Hippocampal formation (tissue), 2 donors: ENCODE data around the gene RNASE1.
"Not testable (repeated sequence)": the region's sequence is repeated elsewhere in the genome, so short reads cannot be mapped to it uniquely, and the experiment has no call there.

Experiments
- DNase-seq, 2 donors: peaks; one replicate each; lab custom pipeline; 2025; lab: John Stamatoyannopoulos, UW

Gene RNASE1

DNA sequence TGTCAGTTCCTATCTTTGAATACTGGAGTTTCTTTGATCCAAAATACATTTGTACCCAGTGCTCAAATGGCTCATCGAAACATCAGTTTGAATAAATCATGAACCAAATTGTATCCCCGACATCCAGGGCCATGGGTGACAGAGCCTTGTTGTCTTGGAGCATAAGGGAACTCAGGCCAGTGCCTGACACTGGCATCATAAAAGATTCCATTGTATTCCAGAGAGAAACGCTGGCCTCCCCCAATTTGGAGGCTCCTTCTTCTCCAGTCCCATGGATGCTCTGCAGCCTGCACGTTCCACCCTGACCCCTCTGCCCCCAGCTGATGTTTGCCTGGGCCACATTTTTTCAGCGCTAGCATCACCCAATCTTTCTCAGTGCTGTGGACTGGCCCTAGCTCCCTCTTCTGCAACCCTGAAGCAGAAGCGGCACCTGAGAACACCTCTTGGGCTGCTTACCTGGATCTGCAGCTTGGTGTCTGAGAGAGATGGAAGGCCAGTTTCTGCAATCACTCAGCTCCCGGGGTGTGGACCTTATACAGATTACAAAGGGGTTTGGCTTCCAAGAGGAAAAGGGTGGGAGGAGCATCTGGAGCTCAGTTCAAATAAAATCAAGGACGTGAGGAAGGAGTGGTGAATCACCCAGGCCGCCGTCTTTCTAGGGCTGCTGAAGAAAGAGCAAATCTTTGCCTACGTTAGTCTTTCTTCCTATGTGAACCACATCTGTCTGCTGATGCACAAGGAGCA is at the start of gene RNASE1:
Gene RNASE1, minus strand, starts transcription at position 504 of the 744 bp plus-strand sequence. CDS start 776 bp downstream, outside the sequence.
- peak; percentile 73 to 95 for DNase-seq

DNA sequence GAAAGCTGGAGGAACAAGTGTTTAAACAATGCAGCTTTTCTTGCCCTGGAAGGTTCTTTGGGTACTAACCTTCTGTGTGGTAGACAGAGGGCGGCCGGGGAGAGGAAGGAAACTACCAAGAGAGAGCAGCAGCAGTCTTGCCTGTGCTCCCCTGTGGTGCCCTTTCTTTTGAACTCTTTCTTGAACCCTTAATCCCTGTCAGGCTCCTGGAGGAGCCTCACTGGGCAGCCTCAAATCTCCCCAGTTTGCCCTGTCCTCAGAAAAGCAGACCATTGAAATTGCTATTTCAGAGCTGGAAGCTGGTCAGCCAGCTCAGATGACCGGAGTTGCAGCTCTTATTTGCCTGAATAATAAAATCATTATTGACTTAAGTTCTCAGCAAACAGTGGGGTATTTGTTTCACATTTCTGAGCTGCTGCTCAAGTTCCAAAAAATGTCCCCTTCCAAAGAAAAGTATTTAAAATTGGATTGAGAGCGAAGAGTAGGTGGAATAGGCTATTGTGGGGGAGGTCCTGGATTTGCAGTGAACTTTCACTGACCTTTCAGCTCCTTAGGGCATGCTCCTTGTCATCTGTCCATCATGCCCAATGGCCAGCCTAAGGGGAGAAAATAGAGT is 46.4 kb upstream of the RNASE1 start:
- DNase-seq = peak; percentile 63 to 69

DNA sequence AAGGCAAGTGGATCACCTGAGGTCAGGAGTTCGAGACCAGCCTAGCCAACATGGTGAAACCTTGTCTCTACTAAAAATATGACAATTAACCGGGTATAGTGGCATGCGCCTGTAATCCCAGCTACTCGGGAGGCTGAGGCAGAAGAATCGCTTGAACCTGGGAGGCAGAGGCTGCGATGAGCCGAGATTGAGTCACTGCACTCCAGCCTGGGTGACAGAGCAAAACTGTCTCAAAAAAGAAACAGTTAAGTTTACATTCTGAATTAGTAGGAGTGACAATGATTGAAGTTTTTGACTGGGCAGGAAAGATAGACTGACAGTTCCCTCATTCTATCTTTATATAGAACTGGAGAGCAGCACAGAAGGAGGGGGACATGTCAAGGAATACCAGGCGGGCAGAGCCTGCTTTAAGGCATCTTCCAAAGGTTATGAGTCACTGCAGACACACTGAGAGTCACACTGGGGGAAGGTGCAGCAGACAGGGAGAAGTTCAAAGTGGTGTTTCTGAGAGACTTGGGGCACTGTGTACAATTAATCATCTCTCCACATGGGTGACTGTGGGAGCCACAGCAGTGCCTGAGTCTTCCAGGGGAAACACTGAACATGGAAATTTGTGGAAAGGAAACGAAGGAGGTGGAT is 45.8 kb upstream of the RNASE1 start:
- DNase-seq = no peak

DNA sequence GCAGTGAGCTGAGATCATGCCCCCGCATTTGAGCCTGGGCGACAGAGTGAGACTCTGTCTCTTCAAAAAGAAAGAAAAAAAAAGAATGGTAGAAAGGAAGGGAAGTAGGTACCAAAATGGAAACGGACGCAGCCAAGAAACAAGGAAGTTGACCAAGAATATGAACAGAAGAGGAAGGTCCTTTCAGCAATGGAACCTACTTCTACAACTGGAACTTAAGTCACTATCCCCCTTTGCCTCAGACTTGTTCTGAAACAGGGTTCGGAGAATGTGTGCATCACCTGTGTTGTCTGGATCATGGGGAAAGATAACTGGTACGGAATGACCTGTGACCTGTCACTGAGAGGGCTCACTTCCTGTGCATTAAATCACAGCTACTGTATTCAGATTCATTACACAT is 43.9 kb upstream of the RNASE1 start:
- no peak for DNase-seq

DNA sequence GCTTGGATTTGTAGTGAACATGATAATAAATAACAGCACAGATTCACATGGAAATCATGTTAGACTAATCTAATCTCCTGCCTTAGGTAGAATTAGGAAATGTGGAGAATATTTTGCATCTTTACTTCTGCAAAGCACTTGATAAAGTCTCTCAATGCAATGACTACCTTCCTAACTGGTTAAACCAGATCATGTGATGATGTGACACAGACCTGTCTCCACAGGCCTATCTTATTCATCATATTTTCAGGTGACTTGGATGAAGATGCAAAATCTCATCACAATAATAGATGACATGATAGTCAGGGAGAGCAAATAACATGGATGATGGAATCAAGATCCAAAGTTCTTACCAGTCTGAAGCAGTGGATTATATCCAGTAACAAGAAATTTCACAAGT is 38.5 kb upstream of the RNASE1 start:
- no peak for DNase-seq

DNA sequence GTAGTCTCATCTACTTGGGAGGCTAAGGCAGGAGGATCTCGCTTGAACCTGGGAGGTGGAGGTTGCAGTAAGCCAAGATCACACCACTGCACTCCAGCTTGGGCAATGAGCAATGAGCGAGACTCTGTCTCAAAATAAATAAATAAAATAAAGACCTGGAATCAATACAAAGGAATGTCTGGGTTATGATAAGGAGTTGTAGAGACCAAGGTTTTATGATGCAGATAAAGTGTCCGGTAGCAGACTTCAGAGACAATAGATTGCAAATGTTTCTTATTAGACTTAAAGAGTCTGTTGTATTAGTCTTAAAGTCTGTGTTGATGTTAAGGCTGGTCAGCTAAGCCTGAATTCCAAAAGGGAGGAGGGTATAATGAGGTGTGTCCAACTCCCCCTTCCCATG is 35.2 kb upstream of the RNASE1 start:
- no peak for DNase-seq

DNA sequence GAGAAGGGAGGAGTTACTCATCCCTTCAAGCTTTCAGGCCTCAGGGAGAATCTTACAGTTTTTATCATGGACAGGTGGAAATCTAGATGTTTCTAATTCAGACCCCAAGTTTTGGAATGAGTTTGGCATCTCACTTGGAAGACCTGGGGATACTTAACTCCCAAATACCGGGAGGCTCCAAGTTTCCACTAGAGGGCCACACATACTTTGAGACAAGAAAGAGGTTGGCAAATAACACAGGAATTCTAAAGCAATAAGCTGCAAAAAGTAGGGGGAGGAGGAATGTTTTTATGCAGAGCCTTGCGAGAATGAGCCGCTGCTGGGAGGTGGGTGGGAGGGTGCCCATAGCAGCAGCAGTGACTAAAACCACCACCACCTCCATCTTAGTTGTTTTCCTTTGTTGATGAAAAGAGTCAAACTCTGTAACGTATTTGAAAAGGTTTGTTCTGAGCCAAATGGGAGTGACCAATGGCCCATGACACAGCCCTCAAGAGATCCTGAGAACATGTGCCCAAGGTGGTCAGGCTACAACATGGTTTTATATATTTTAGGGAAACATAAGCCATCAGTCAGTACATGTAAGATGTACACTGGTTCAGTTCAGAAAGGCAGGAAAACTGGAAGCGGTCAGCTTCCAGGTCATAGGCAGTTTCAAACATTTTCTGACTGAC is 34.2 kb upstream of the RNASE1 start:
- peak in 1 of 2 donors; percentile 64 for DNase-seq

DNA sequence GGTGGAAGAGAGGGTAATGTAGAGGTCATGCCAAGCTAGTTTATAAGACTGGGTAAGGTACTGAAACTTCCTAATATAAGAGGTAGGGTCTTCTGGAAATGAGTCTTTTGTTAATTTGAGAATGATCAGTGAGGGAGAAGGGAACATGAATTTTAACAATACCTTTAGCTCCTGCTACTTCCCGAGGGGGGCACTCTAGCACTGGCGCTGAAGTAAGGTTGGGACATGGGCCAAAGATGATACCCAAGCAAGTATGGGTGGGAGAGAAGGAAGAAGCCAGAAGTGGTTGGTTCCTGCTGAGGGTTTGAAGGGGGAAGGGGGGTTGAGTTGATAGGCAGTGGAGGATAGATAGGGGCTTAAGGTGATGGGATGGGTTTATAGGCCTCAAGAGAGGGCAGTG is 32.3 kb upstream of the RNASE1 start:
- no peak for DNase-seq

DNA sequence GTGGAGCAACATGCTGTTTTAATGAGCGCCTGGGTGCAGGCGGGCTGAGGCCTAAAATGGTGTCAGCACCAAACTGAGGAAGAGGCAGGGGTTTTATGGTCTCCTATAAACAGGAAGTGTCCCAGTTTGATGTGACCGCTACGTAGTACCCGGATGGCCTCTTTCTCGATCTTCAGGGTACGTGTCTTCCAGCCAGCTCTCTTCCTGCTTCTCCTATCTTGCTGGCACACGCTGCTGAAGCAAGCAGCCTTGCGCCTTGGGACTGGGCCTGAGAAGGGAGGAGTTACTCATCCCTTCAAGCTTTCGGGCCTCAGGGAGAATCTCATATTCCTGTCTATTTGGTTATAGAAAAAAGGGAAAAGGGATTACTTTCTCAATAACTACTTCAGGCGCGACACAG is 28.2 kb upstream of the RNASE1 start:
- no peak for DNase-seq

DNA sequence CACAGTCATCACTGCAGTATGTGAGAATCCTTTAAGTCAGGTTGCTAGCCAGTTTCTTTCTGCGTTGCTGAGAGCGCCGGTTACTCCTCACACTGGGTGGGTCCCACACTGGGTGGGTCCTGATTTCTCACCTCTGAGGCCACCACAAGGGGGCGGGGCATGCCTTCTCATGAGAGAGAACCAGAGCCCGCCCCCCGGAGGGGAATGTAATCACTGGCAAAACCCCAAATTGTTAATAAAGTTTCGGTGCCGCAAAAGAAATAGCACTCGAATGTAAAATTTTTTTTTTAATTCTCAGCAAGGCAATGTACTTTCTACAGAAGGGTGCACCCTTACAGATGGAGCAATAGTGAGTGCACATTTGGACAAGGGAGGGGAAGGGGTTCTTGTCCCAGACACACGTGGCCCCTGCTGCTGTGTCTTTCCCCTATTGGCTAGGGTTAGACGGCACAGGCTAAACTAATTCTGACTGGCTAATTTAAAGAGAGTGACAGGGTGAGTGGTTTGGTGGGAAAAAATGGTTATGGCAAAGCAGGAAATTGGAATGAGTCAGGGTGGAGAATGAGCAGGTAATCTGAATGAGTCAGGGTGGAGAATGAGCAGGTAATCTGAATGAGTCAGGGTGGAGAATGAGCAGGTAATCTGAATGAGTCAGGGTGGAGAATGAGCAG is 25.5 kb upstream of the RNASE1 start:
- DNase-seq = not testable (repeated sequence)

DNA sequence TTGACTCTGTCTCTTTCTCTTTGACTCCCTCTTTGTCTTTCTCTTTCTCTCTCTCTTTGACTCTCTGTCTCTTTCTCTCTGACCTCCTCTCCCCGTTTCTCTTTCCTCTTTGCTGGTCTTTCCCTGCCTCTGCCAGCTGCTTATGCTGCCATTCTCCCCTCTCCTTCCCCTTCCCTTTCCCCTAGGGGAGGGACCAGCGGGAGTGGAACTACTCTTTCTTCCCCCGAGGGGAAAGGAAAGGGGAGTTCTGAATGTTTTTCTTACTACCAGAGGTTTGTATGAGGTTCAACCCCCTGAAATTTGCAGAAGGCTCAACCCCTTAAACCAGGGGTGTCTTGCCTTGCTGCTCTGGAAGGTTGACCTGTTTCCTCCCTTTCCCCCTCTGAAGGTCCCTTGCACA is 24.7 kb upstream of the RNASE1 start:
- no peak for DNase-seq

DNA sequence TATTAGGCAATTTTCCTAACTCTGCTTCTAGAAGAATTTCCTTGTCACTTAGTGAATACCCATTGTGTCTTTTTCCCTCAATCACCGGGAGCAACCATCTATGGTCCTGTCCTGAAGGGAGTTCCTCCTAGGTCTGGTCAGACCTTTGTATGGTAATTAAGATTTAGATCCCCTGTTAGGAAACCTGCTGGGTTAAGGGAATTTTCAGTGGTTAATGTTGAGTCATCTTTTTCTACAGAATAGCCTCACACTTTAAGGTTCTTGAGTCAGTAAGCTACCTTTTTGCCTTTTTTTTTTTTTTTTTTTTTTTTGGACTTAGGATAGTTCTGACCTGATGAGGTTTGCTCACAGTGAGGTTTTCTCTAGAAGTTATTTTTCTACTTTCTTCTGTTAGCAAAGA is 24.0 kb upstream of the RNASE1 start:
- not testable (repeated sequence) for DNase-seq

DNA sequence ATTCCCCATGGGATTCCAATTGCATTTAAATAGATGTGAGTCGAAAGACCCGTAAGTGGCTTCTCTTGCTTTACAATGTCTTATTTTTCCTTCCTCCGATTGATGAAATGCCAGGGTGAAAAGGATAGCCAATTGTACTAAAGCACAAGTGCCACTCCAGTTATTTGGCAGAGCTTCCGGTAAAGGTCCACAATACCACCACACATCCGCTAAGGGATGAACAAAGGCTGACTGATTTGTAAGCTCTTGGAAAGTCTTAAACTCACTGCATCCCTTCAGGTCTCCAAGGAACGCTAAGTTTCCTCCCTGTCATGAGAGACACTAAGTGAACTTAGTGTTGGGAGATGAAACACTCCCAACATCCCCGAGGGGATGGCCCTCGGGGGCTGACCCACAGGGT is 21.2 kb upstream of the RNASE1 start:
- no peak for DNase-seq

DNA sequence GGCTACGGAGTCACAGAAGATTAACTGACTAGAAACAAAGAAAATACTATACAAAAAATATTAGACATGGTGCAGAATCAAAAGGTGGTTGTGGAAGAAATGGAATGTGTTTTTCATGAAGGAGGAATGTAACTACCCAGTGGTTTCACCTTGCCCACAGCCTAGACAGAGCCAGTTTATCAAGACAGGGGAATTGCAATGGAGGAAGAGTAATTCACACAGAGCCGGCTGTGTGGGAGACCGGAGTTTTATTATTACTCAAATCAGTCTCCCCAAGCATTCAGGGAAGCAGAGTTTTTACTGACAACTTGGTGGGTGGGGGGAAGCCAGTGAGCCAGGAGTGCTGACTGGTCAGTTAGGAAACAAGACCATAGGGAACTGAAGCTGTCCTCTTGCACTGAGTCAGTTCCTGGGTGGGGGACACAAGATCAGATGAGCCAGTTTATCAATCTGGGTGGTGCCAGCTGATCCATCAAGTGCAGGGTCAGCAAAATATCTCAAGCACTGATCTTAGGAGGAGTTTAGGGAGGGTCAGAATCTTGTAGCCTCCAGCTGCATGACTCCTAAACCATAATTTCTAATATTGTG is 19.0 kb upstream of the RNASE1 start:
- DNase-seq = peak in 1 of 2 donors; percentile 12

DNA sequence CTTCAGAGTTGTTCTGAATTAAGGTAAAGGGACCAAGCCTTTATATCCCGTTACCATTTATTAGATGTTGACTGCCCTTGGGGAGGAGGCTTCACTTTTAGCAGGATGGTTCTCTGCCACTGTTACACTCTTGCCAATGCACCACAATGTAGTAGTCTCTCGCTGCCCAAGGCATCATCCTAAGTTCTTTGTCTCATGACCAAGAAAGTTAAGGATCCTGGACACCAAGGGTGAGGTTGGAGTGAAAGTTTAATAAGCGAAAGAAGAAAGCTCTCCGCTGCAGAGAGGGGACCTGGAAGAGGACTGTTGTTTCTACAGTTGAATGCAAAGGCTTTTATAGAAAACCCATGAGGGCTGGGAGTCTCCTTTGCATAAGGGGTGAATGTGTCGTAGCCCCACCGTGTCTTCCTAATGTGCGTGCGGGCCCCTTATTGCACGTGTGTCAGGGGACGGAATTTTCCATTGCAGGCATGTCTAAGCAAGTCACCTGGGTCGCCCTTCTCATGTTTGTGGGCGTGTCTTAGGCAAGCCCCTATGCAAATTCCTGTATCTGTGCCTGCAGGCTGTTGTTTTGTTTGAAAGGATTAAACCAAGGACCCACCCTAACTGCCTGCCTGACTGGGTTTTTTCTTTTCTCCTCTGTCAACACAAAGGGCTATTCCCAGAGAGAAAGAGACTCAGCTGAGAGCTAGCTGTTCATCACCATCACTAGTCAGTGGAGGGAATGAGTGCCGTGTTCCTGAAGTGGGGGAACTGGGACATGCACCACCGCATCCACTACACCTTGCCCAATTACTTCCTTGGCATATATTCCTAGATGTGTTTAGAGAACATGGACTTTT is 17.6 kb upstream of the RNASE1 start:
- DNase-seq = no peak

DNA sequence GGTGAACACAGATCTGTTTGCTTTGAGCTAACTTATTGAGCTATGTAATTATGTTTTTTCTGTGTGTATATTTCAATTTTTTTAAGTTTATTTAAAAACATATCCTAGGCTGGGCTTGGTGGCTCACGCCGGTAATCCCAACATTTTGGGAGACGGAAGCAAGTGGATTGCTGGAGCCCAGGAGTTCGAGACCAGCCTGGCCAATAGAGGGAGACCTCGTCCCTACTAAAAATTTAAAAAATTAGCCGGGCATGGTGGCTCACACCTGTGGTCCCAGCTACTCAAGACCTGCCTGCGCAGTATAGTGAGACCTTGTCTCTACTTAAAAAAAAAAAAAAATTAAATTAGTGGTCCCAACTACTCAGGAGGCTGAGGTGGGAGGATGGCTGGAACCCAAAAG is 16.2 kb upstream of the RNASE1 start:
- no peak for DNase-seq

DNA sequence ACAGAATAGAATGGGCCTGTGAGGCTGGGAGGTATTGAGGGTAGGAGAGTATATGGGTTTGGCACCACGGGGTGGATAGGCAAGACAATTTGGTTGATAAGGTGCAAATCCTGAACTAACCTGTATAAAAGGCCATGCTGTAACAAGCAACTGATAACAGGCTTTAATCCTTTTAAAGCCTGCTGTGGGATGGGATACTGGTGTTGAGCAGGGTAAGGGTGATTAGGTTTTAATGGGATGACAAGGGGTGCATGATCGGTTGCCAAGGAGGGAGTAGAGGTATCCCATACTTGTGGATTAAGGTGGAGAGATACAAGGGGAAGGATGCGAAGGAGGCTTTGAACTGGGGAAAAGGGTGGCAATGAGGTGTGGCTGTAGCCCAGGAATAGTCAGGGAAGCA is 13.3 kb upstream of the RNASE1 start:
- DNase-seq = not testable (repeated sequence)

DNA sequence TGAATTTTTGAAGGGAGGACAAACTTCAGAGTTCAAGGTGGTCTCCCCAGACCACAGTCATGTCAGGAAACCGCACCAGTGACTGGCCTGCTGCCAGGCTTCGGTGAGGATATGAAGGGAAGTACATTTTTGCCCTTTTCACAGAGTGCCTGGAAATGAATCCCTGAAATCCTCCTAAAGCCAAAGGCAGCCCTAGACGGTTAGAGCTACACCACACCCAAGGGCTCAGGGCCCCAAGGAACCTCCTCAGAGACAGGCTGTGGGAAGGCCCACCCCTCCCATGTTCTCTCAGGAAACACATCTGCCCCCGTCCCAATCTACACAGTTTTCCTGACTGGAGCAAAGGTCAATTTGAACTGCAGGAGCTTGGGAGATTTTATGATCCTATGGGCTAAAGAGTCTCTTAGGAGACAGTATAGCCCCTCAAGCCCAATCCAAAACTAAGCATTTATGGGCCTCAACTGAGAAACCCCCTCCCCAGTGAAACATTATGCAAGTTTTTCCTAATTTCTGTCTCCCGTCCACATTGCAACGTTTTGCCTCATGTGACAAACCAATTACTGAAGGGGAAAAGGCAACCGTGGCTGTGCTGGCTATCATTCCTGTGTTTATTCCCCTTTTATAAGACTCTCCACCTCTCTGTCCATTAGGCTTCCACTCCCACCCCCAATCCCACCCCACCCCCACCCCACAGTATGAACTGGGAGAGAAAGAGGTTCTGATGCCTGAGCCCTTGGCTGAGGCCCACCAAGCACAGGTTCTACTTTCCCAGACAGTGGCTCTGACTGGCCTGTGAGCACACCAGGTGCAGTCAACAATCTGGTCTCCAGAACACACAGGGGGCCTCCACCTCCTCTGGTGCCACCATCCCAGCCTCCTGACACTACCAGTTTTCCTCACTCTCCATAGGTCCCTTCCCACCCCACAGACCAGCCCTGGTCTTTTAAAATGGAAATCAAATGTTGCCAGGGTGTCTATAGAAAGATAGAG is 9.6 kb upstream of the RNASE1 start:
- DNase-seq = no peak

DNA sequence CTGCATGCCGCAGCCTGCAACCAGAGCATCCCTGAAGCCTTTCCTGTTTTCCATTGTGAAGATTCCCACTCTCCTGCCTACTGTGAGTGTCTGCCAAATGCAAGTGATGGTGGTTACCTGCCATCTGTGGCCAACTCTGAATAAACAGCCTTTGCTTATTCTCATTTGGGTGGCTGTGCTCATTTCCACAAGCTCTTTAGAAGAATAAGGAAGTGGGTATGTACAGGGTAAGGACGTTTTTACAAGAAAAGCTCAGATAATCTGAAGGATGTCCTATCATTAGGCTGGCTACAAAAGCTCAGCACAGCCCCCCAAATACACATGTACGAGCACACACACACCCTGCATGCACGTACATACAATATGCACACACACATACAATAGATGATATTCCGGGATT is 7.3 kb upstream of the RNASE1 start:
- DNase-seq = no peak

DNA sequence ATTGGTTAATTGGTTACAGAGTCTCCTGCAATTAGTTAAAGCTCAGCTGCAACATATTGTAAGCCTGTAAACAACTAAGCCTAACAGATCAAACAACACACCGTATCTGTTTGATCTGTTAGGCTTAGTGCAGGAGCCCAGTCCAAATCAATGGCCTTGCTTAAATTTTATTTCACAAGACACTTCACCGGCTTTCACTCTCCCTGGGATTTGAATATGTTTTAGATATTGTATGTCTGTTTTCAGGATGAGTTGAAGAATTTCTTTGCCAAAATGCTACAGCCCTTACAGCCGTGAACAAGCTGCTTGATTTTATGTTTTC is 5.5 kb upstream of the RNASE1 start:
- DNase-seq = no peak
